Neural cell (in vitro differentiated cells): ENCODE data around the gene RFX3.
"Not testable (repeated sequence)": the region's sequence is repeated elsewhere in the genome, so short reads cannot be mapped to it uniquely, and the experiment has no call there.

Source experiments
- EP300 ChIP-seq: fragments of 450-650 bp; conservative IDR thresholded peaks from 2 replicates; pipeline ENCODE4 v1.6.1; 2014; ENCODE audit warnings: antibody characterized with exemption, mild to moderate bottlenecking, moderate library complexity; ENCODE audit not compliant: poor library complexity, severe bottlenecking
- EZH2 ChIP-seq: fragments of 200-600, 300-800 bp; shearing (Covaris generic), sonication (generic); IDR thresholded peaks from 2 replicates; pipeline ENCODE4 v1.6.1; 2014; ENCODE audit warnings: antibody characterized with exemption, low read length, borderline replicate concordance, mild to moderate bottlenecking; ENCODE audit not compliant: insufficient read depth, poor library complexity, severe bottlenecking
- POLR2AphosphoS5 ChIP-seq: IDR thresholded peaks from 2 replicates; pipeline ENCODE4 v1.6.1; 2012
- SMC3 ChIP-seq: fragments of 450-650 bp; conservative IDR thresholded peaks from 2 replicates; pipeline ENCODE4 v1.6.1; 2014; ENCODE audit warnings: antibody characterized with exemption, mild to moderate bottlenecking, moderate library complexity; ENCODE audit not compliant: poor library complexity
- TAF1 ChIP-seq: IDR thresholded peaks from 2 replicates; pipeline ENCODE4 v1.6.1; 2012; ENCODE audit warnings: low read depth
- TF ChIP-seq, protein P1 (sequence below): fragments of 450-650 bp; IDR thresholded peaks from 2 replicates; pipeline ENCODE4 v1.5.1; 2014; ENCODE audit warnings: antibody characterized with exemption, mild to moderate bottlenecking, moderate library complexity; ENCODE audit not compliant: poor library complexity, severe bottlenecking

DNA sequence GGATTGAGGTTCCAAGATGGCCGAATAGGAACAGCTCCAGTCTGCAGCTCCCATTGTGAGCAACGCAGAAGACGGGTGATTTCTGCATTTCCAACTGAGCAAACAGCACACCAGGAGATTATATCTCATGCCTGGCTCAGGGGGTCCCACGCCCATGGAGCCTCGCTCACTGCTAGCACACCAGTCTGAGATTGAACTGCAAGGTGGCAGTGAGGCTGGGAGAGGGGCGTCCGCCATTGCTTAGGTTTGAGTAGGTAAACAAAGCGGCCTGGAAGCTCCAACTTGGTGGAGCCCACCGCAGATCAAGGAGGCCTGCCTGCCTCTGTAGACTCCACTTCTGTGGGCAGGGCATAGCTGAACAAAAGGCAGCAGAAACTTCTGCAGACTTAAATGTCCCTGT is 213.2 kb downstream of the RFX3 start:
- not testable (repeated sequence) for TF ChIP-seq POLR2AphosphoS5, EZH2, EP300, TAF1, SMC3
- TF ChIP-seq, protein P1, sequence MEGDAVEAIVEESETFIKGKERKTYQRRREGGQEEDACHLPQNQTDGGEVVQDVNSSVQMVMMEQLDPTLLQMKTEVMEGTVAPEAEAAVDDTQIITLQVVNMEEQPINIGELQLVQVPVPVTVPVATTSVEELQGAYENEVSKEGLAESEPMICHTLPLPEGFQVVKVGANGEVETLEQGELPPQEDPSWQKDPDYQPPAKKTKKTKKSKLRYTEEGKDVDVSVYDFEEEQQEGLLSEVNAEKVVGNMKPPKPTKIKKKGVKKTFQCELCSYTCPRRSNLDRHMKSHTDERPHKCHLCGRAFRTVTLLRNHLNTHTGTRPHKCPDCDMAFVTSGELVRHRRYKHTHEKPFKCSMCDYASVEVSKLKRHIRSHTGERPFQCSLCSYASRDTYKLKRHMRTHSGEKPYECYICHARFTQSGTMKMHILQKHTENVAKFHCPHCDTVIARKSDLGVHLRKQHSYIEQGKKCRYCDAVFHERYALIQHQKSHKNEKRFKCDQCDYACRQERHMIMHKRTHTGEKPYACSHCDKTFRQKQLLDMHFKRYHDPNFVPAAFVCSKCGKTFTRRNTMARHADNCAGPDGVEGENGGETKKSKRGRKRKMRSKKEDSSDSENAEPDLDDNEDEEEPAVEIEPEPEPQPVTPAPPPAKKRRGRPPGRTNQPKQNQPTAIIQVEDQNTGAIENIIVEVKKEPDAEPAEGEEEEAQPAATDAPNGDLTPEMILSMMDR: not testable (repeated sequence)
